H1 (cell line): ENCODE results near the gene VDR. TPM values are rescaled to one million over a fixed set of nuclear protein-coding genes. Genes with fewer than 3 reads are reported as not detected.

Experiments used
- CTCF ChIA-PET: fragments of 300-600 bp; sonication (Branson Sonifier 250); formaldehyde crosslinking; loops from one replicate; lab custom pipeline; 2021; ENCODE audit not compliant: partially characterized antibody; lab: Charles Lee
- POLR2A ChIA-PET: fragments of 300-600 bp; sonication (Branson Sonifier 250); formaldehyde crosslinking; loops from one replicate; lab custom pipeline; 2021; ENCODE audit warnings: inconsistent platforms; ENCODE audit not compliant: partially characterized antibody; lab: Charles Lee
- DNase-seq, 2 experiments: peaks; one replicate each; pipeline versions ENCODE4 v3.0.0 to v3.0.0-alpha.2; 2010 to 2022; ENCODE audit warnings: low spot score in 2 of 2, low read depth in 1 of 2, mixed read lengths in 1 of 2
- FAIRE-seq: peaks from 2 replicates; lab custom pipeline; 2011; peaks lifted over from hg19 to GRCh38; lab: Jason Lieb, UNC
- H2AFZ ChIP-seq: 2 replicates; pipeline ENCODE4 v1.8.1; 2012; ENCODE audit warnings: low read length, inconsistent platforms
- H2AK5ac ChIP-seq: 2 replicates; pipeline ENCODE4 v1.6.1; 2013; ENCODE audit warnings: low read depth, low read length
- H2BK120ac ChIP-seq: replicated peaks from 2 replicates; pipeline ENCODE3; 2013; ENCODE audit warnings: low read depth, low read length, inconsistent platforms
- H2BK12ac ChIP-seq: 2 replicates; pipeline ENCODE4 v1.6.1; 2013; ENCODE audit warnings: low read depth, low read length
- H2BK15ac ChIP-seq: 2 replicates; pipeline ENCODE4 v1.6.1; 2013; ENCODE audit warnings: low read length
- H2BK20ac ChIP-seq: 2 replicates; pipeline ENCODE4 v1.6.1; 2013; ENCODE audit warnings: low read length
- H2BK5ac ChIP-seq: 2 replicates; pipeline ENCODE4 v1.6.1; 2013; ENCODE audit warnings: low read depth, low read length
- H3K14ac ChIP-seq: 2 replicates; pipeline ENCODE4 v1.6.1; 2013; ENCODE audit warnings: inconsistent platforms; ENCODE audit not compliant: insufficient read length
- H3K18ac ChIP-seq: 2 replicates; pipeline ENCODE4 v1.6.1; 2013; ENCODE audit warnings: low read length; ENCODE audit errors: extremely low read depth
- H3K23ac ChIP-seq: 2 replicates; pipeline ENCODE4 v1.6.1; 2013; ENCODE audit warnings: inconsistent platforms; ENCODE audit not compliant: insufficient read length
- H3K23me2 ChIP-seq: 2 replicates; pipeline ENCODE4 v1.6.1; 2013; ENCODE audit warnings: low read depth, low read length
- H3K27ac ChIP-seq: 2 replicates; pipeline ENCODE4 v1.6.1; 2011; ENCODE audit warnings: low read depth, low read length, inconsistent platforms
- H3K27me3 ChIP-seq, 4 experiments: replicated peaks in 1 of 4; 1 replicate in 1 of 4; 2 replicates in 3 of 4; pipeline versions ENCODE4 v1.6.1 to v1.8.1; 2011 to 2013; ENCODE audit warnings: low read length in 3 of 4, mild to moderate bottlenecking in 3 of 4, inconsistent platforms in 2 of 4, mixed read lengths in 2 of 4, moderate library complexity in 1 of 4; ENCODE audit not compliant: control insufficient read depth in 3 of 4, insufficient read depth in 3 of 4; ENCODE audit errors: extremely low read depth in 1 of 4
- H3K36me3 ChIP-seq, 4 experiments: 2 replicates each; pipeline versions ENCODE4 v1.6.1 to v1.8.1; 2011 to 2013; ENCODE audit warnings: mild to moderate bottlenecking in 4 of 4, low read length in 3 of 4, moderate library complexity in 2 of 4, control low read depth in 1 of 4, inconsistent platforms in 1 of 4; ENCODE audit not compliant: insufficient read depth in 4 of 4, control insufficient read depth in 2 of 4
- H3K4ac ChIP-seq: replicated peaks from 2 replicates; pipeline ENCODE3; 2013; ENCODE audit warnings: low read length, low read depth, mixed read lengths, inconsistent platforms; ENCODE audit not compliant: insufficient read length
- H3K4me1 ChIP-seq, 4 experiments: replicated peaks in 1 of 4; 1 replicate in 1 of 4; 2 replicates in 3 of 4; pipeline versions ENCODE4 v1.6.1 to v1.8.1; 2011 to 2013; ENCODE audit warnings: low read length in 3 of 4, inconsistent platforms in 2 of 4, mixed read lengths in 1 of 4; ENCODE audit not compliant: insufficient read depth in 4 of 4, control insufficient read depth in 3 of 4
- H3K4me2 ChIP-seq, 2 experiments: 2 replicates each; pipeline versions ENCODE4 v1.6.1 to v1.8.1; 2011 to 2013; ENCODE audit warnings: low read depth in 2 of 2, low read length in 2 of 2, control low read depth in 1 of 2, inconsistent platforms in 1 of 2, mild to moderate bottlenecking in 1 of 2; ENCODE audit not compliant: insufficient read depth in 1 of 2
- H3K4me3 ChIP-seq, 4 experiments: fragments of 200-600, 300-600 bp in 1 of 4; sonication (generic), shearing (Covaris generic), sonication (Bioruptor Twin) in 1 of 4; 2 replicates each; pipeline versions ENCODE4 v1.5.1 to v1.8.1; 2011 to 2016; ENCODE audit warnings: low read length in 4 of 4, low read depth in 3 of 4, control low read depth in 2 of 4, inconsistent platforms in 2 of 4, mild to moderate bottlenecking in 2 of 4, mixed read lengths in 1 of 4, moderate library complexity in 1 of 4; ENCODE audit not compliant: insufficient read depth in 2 of 4; ENCODE audit errors: extremely low read depth in 1 of 4
- H3K56ac ChIP-seq: replicated peaks from 2 replicates; pipeline ENCODE3; 2013; ENCODE audit warnings: low read depth, mild to moderate bottlenecking, mixed read lengths, low read length, inconsistent platforms; ENCODE audit not compliant: insufficient read length
- H3K79me1 ChIP-seq: 2 replicates; pipeline ENCODE4 v1.6.1; 2013; ENCODE audit warnings: low read depth, low read length, control low read depth
- H3K79me2 ChIP-seq, 2 experiments: 2 replicates each; pipeline versions ENCODE4 v1.6.1 to v1.8.1; 2012 to 2013; ENCODE audit warnings: low read length in 2 of 2, mild to moderate bottlenecking in 2 of 2, inconsistent platforms in 1 of 2; ENCODE audit not compliant: insufficient read depth in 2 of 2, control insufficient read depth in 1 of 2
- H3K9ac ChIP-seq, 4 experiments: replicated peaks in 1 of 4; 1 replicate in 1 of 4; 2 replicates in 3 of 4; pipeline versions ENCODE4 v1.6.1 to v1.8.1; 2011 to 2013; ENCODE audit warnings: low read depth in 3 of 4, low read length in 3 of 4, control low read depth in 2 of 4, mild to moderate bottlenecking in 2 of 4, moderate library complexity in 2 of 4, inconsistent platforms in 1 of 4; ENCODE audit errors: extremely low read depth in 1 of 4
- H3K9me3 ChIP-seq, 2 experiments: 2 replicates each; pipeline versions ENCODE4 v1.6.1 to v1.8.1; 2012 to 2013; ENCODE audit warnings: mild to moderate bottlenecking in 2 of 2, moderate library complexity in 2 of 2, control low read depth in 1 of 2, inconsistent platforms in 1 of 2, low read depth in 1 of 2, low read length in 1 of 2, mixed read lengths in 1 of 2; ENCODE audit not compliant: insufficient read depth in 2 of 2
- H4K20me1 ChIP-seq, 2 experiments: replicated peaks in 1 of 2; 2 replicates each; pipeline versions ENCODE3 to v1.8.1; 2011 to 2013; ENCODE audit warnings: inconsistent platforms in 2 of 2, low read length in 2 of 2, mild to moderate bottlenecking in 1 of 2; ENCODE audit not compliant: insufficient read depth in 2 of 2, control insufficient read depth in 1 of 2
- H4K5ac ChIP-seq: 2 replicates; pipeline ENCODE4 v1.6.1; 2013; ENCODE audit warnings: low read length, low read depth, mixed read lengths, inconsistent platforms; ENCODE audit not compliant: insufficient read length
- H4K8ac ChIP-seq: 2 replicates; pipeline ENCODE4 v1.8.0; 2013; ENCODE audit warnings: mild to moderate bottlenecking, moderate library complexity, low read length, inconsistent platforms; ENCODE audit not compliant: insufficient read depth; ENCODE audit errors: extremely low read depth
- H4K91ac ChIP-seq: replicated peaks from 2 replicates; pipeline ENCODE3; 2013; ENCODE audit warnings: low read length, mixed read lengths, inconsistent platforms; ENCODE audit not compliant: insufficient read length
- ASH2L ChIP-seq: fragments of 200-600, 300-600 bp; sonication (generic); IDR thresholded peaks from one replicate; pipeline ENCODE4 v1.7.1; 2017; ENCODE audit warnings: low read length
- ATF2 ChIP-seq: IDR thresholded peaks from 2 replicates; pipeline ENCODE4 v1.6.1; 2012; ENCODE audit warnings: low read length, inconsistent platforms
- BACH1 ChIP-seq: IDR thresholded peaks from 2 replicates; pipeline ENCODE4 v1.6.1; 2012; ENCODE audit warnings: low read length, improper control_type of control experiment
- BRCA1 ChIP-seq: IDR thresholded peaks from 2 replicates; pipeline ENCODE4 v1.6.1; 2012; ENCODE audit warnings: low read depth, low read length, improper control_type of control experiment
- EZH2 ChIP-seq: fragments of 200-600 bp; sonication (generic); IDR thresholded peaks from 2 replicates; pipeline ENCODE4 v1.7.1; 2012; ENCODE audit warnings: low read depth, mild to moderate bottlenecking, moderate library complexity, low read length, inconsistent platforms; ENCODE audit not compliant: severe bottlenecking
- FOSL1 ChIP-seq: IDR thresholded peaks from 2 replicates; pipeline ENCODE4 v1.6.1; 2011; ENCODE audit warnings: mild to moderate bottlenecking, low read depth, low read length, moderate library complexity; ENCODE audit not compliant: insufficient read depth
- GTF2F1 ChIP-seq: IDR thresholded peaks from 2 replicates; pipeline ENCODE4 v1.6.1; 2012; ENCODE audit warnings: low read depth, low read length, improper control_type of control experiment, borderline replicate concordance
- HDAC2 ChIP-seq, 2 experiments: fragments of 300-600 bp in 1 of 2; sonication (generic) in 1 of 2; IDR thresholded peaks; 2 replicates each; pipeline ENCODE4 v1.6.1; 2011 to 2012; ENCODE audit warnings: low read depth in 2 of 2, low read length in 2 of 2, mild to moderate bottlenecking in 2 of 2, moderate library complexity in 2 of 2, borderline replicate concordance in 1 of 2, inconsistent platforms in 1 of 2
- HDAC6 ChIP-seq: IDR thresholded peaks from one replicate; pipeline ENCODE4 v1.7.1; 2012; ENCODE audit warnings: low read depth, mild to moderate bottlenecking, inconsistent platforms, low read length, moderate library complexity
- MAFK ChIP-seq: IDR thresholded peaks from 2 replicates; pipeline ENCODE4 v1.6.1; 2012; ENCODE audit warnings: low read depth, mild to moderate bottlenecking, improper control_type of control experiment, low read length
- SP1 ChIP-seq: IDR thresholded peaks from 2 replicates; pipeline ENCODE4 v1.6.1; 2011; ENCODE audit warnings: low read depth, low read length
- ZNF274 ChIP-seq: IDR thresholded peaks from 2 replicates; pipeline ENCODE4 v1.7.0; 2012; ENCODE audit warnings: low read length, borderline replicate concordance; ENCODE audit errors: extremely low read depth
- WGBS, 2 experiments: shearing (Covaris generic) in 1 of 2; methylation state at CpG; one replicate each; pipeline versions ENCODE4 v1.1.6 to v1.1.7; 2013 to 2015; ENCODE audit warnings: low lambda C conversion rate in 2 of 2, mixed read lengths in 2 of 2, inconsistent platforms in 1 of 2, low coverage in 1 of 2, missing lambda C conversion rate in 1 of 2; ENCODE audit not compliant: insufficient replicate concordance in 2 of 2, insufficient coverage in 1 of 2, insufficient read length in 1 of 2; ENCODE audit errors: extremely low coverage in 1 of 2, missing lambda C conversion rate in 1 of 2; 5-methylcytosine and 5-hydroxymethylcytosine counted together
- polyA plus RNA-seq, 7 experiments: library from polyadenylated mRNA; depleted of rRNA in 3 of 7; stranded (reverse) in 5 of 7; unstranded in 2 of 7; fragments of >200 nt in 5 of 7; fragments of 200-250 nt in 2 of 7; gene quantifications; 1 replicate in 5 of 7; 2 replicates in 1 of 7; 4 replicates in 1 of 7; pipeline versions ENCODE4 v1.2.1 to v1.2.3, GENCODE V29; 2011 to 2013; ENCODE audit warnings: missing spikeins in 2 of 7, mixed read lengths in 2 of 7
- total RNA-seq: library from RNA; stranded (reverse); fragmentation: NEBNext Ultra II Directional; extraction: Animal tissue kit (Norgen Biotek cat#: 25700); gene quantifications from 2 replicates; pipeline ENCODE4 v1.2.1, GENCODE V29; 2021

The VDR gene
- total and polyA plus RNA-seq, 2 of the 8 experiments (the other 6 are each of a cell fraction or from before 2014, with no cell fraction given), result 0.44 to 0.65 TPM

GRCh38 chr12:47818007-47818376 lies 86.8 kb downstream of the VDR start:
- peaks cover 4 to 56% of the 10 kb centered on the region in 2 experiments; a peak in 3 of 4 replicates for H3K79me2 ChIP-seq
- H2AK5ac ChIP-seq, result no peak overlapping the region
- H3K23me2 ChIP-seq, result peaks cover 9% of the 10 kb centered on the region
- H3K56ac ChIP-seq, result no peak overlapping the region
- no peak overlapping the region for H2AFZ ChIP-seq
- H3K14ac ChIP-seq, result no peak overlapping the region
- POLR2A ChIA-PET, result interaction anchor here (1.7 to 29.3 kb wide), 3 partner anchors 16 to 20 kb away, joined by 5 to 480 read pairs (median 12); no protein-coding TSS in a partner anchor
- no peak overlapping the region for H3K18ac ChIP-seq
- peaks cover 2 to 16% of the 10 kb centered on the region in 2 experiments for H4K20me1 ChIP-seq
- H2BK12ac ChIP-seq, result peak overlapping the region; percentile 22; the same call in 1 of the 2 replicates
- CTCF ChIA-PET, result interaction anchor here (0.9 to 58.8 kb wide), 15 partner anchors 8 to 347 kb away, joined by 3 to 2001 read pairs (median 7); partner anchors contain the start of gene RAPGEF3
- H4K91ac ChIP-seq, result no peak overlapping the region
- H2BK15ac ChIP-seq, result no peak overlapping the region
- peak overlapping the region; percentile 69; the same call in 1 of the 2 replicates for H2BK5ac ChIP-seq
- H3K4me1 ChIP-seq, result peaks cover 14 to 58% (median 48%) of the 10 kb centered on the region in 4 experiments
- no peak for FAIRE-seq
- 91% methylated on average over 3 of the region's 3 CpGs; no CpG with 5 or more reads in 1 of the 2 experiments for WGBS, 2 experiments
- no peak overlapping the region for H4K5ac ChIP-seq
- DNase-seq, result no peak
- H3K9me3 ChIP-seq, result no peaks in the 10 kb centered on the region
- H2BK120ac ChIP-seq, result no peak overlapping the region
- no peaks in the 10 kb centered on the region; a peak in 1 of 7 replicates for H3K27me3 ChIP-seq
- H3K79me1 ChIP-seq, result peaks cover 8% of the 10 kb centered on the region
- H3K23ac ChIP-seq, result no peak overlapping the region
- H4K8ac ChIP-seq, result no peak overlapping the region
- no peak overlapping the region for H2BK20ac ChIP-seq
- H3K4me2 ChIP-seq, result peak overlapping the region; percentile 42 to 82; a peak in 2 of 4 replicates
- no peak overlapping the region for H3K27ac ChIP-seq
- peak overlapping the region in 1 of 4 experiments; percentile 79; a peak in 2 of 8 replicates for H3K4me3 ChIP-seq
- H3K4ac ChIP-seq, result no peak overlapping the region
- H3K36me3 ChIP-seq, result no peaks in the 10 kb centered on the region
- no peak overlapping the region for H3K9ac ChIP-seq
- TF ChIP-seq FOSL1 (no peak), BRCA1 (no peak), SP1 (no peak), HDAC2 (IDR thresholded peaks at IDR 0.05; ENCODE audit: borderline replicate concordance in 1 of 2, low read depth in 2 of 2, low read length in 2 of 2) (no peak), MAFK (no peak), ATF2 (no peak), HDAC6 (no peak), ASH2L (no peak), GTF2F1 (no peak), BACH1 (no peak), ZNF274 (no peak), EZH2 (no peak)
